ENCODE data around the gene PPP4R4.
"Not testable (repeated sequence)": the region's sequence is repeated elsewhere in the genome, so short reads cannot be mapped to it uniquely, and the experiment has no call there.

PPP4R4 gene

GRCh38 chr14:94282991-94283723, 109.0 kb downstream of the PPP4R4 start:
- DNase-seq, result no peak

- no peak for DNase-seq
Observed at GRCh38 chr14:94284221-94284620, 110.1 kb downstream of the PPP4R4 start.

GRCh38 chr14:94285158-94285557, 111.0 kb downstream of the PPP4R4 start:
- no peak for DNase-seq

GRCh38 chr14:94288610-94289465, 114.7 kb downstream of the PPP4R4 start:
- no peak for DNase-seq

GRCh38 chr14:94290197-94290596, 116.1 kb downstream of the PPP4R4 start:
- no peak for DNase-seq

GRCh38 chr14:94291159-94291905, 117.2 kb downstream of the PPP4R4 start:
- no peak for DNase-seq

- DNase-seq, result no peak
Observed at GRCh38 chr14:94291906-94292525, 117.9 kb downstream of the PPP4R4 start.

- no peak for DNase-seq
Observed at GRCh38 chr14:94292526-94292871, 118.4 kb downstream of the PPP4R4 start.

GRCh38 chr14:94292872-94293577, 118.9 kb downstream of the PPP4R4 start, which contains the start of gene SERPINA10:
SERPINA10 (minus strand) TSS chr14:94293268; CDS start chr14:94290593, 2,675 bp downstream.
- DNase-seq, result no peak

- no peak for DNase-seq
Observed at GRCh38 chr14:94293578-94293924, 119.4 kb downstream of the PPP4R4 start.

GRCh38 chr14:94295360-94296180, 121.4 kb downstream of the PPP4R4 start:
- DNase-seq, result no peak

GRCh38 chr14:94296181-94296545, 122.0 kb downstream of the PPP4R4 start:
- DNase-seq, result not testable (repeated sequence)

- no peak for DNase-seq
Observed at GRCh38 chr14:94298130-94298529, 124.0 kb downstream of the PPP4R4 start.

- no peak for DNase-seq
Observed at GRCh38 chr14:94303111-94303510, 129.0 kb downstream of the PPP4R4 start.

- DNase-seq, result no peak
Observed at GRCh38 chr14:94304243-94304642, 130.1 kb downstream of the PPP4R4 start.

GRCh38 chr14:94305620-94306019, 131.5 kb downstream of the PPP4R4 start:
- no peak for DNase-seq

- DNase-seq, result no peak
Observed at GRCh38 chr14:94306047-94306978, 132.2 kb downstream of the PPP4R4 start.

- DNase-seq, result no peak
Observed at GRCh38 chr14:94307410-94307992, 133.4 kb downstream of the PPP4R4 start.

GRCh38 chr14:94309721-94310120, 135.6 kb downstream of the PPP4R4 start:
- no peak for DNase-seq

GRCh38 chr14:94310248-94310647, 136.1 kb downstream of the PPP4R4 start:
- no peak for DNase-seq
